HG03039 (cell line): ENCODE data around the gene ANXA7.
"Not testable (repeated sequence)": the region's sequence is repeated elsewhere in the genome, so short reads cannot be mapped to it uniquely, and the experiment has no call there.

Source experiments
- ATAC-seq: cut with Tn5 transposase; IDR thresholded peaks from one replicate; pipeline ENCODE4 v1.9.1; 2021; ENCODE audit warnings: mild to moderate bottlenecking, moderate library complexity; ENCODE audit not compliant: unreplicated experiment

Gene ANXA7

DNA sequence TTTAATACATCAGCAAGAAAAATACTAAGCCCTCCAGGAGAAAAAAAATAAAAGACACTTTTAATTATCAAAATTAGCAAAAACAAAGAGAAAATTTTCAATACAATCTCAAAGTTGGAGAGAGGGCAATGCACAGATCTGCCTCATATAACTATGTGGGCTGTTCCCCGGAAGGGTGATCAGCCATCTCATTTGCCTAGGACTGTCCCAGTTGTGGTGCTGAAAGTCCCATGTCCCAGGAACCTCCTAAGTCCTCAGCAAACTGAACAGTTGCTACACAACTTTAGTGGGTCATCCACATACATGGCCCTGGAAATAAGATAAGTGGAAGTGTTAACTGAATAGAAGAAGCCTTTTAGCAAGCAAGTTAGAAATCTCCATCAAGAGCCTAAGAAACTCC is 69.6 kb downstream of the ANXA7 start:
- ATAC-seq, result no peak

- no peak for ATAC-seq
These were observed 73.7 kb downstream of the ANXA7 start for GRCh38 chr10:73340121-73340520.

- ATAC-seq, result no peak
These were observed 74.4 kb downstream of the ANXA7 start for GRCh38 chr10:73339436-73339835.

GRCh38 chr10:73338801-73339368 is 75.0 kb downstream of the ANXA7 start:
- no peak for ATAC-seq

DNA sequence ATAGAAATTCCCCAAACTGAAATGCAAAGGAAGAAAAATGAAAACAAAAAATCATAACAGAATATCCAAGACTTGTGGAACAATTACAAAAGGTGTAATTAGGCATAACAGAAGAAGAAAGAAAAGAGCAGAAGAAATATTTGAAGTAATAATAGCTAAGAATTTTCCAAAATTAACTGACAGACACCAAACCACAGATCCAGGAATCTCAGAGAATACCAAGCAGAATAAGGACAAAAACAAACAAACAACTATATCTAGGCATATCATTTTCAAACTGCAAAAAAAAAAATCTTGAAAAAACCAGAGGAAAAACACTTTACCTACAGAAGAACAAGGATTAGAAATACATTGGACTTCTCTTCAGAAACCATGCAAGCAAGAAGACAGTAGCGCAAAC is 80.7 kb downstream of the ANXA7 start:
- ATAC-seq, result no peak

GRCh38 chr10:73332379-73332778 is 81.5 kb downstream of the ANXA7 start:
- ATAC-seq, result no peak

GRCh38 chr10:73328523-73328922 is 85.3 kb downstream of the ANXA7 start:
- not testable (repeated sequence) for ATAC-seq

DNA sequence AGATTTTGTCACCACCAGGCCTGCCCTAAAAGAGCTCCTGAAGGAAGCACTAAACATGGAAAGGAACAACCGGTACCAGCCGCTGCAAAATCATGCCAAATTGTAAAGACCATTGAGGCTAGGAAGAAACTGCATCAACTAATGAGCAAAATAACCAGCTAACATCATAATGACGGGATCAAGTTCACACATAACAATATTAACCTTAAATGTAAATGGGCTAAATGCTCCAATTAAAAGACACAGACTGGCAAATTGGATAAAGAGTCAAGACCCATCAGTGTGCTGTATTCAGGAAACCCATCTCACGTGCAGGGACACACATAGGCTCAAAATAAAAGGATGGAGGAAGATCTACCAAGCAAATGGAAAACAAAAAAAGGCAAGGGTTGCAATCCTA is 88.6 kb downstream of the ANXA7 start:
- not testable (repeated sequence) for ATAC-seq
